ENCODE data around the gene OST4.

- TF ChIP-seq, protein P1, sequence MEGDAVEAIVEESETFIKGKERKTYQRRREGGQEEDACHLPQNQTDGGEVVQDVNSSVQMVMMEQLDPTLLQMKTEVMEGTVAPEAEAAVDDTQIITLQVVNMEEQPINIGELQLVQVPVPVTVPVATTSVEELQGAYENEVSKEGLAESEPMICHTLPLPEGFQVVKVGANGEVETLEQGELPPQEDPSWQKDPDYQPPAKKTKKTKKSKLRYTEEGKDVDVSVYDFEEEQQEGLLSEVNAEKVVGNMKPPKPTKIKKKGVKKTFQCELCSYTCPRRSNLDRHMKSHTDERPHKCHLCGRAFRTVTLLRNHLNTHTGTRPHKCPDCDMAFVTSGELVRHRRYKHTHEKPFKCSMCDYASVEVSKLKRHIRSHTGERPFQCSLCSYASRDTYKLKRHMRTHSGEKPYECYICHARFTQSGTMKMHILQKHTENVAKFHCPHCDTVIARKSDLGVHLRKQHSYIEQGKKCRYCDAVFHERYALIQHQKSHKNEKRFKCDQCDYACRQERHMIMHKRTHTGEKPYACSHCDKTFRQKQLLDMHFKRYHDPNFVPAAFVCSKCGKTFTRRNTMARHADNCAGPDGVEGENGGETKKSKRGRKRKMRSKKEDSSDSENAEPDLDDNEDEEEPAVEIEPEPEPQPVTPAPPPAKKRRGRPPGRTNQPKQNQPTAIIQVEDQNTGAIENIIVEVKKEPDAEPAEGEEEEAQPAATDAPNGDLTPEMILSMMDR (IDR thresholded peaks at IDR 0.05; ENCODE audit: low read depth, low read length, poor library complexity, severe bottlenecking): no peak
- no peak for TF ChIP-seq EZH2phosphoT487 (IDR thresholded peaks at IDR 0.05; ENCODE audit: borderline replicate concordance, low read length)
Measured at GRCh38 chr2:27032495-27033252, 38.8 kb downstream of the OST4 start, which contains the start of gene TMEM214.

All from DOHH2 (cell line).